ENCODE results near the gene MT1H. TPM values are rescaled to one million over a fixed set of nuclear protein-coding genes. Genes with fewer than 3 reads are reported as not detected.
"Not testable (repeated sequence)": the region's sequence is repeated elsewhere in the genome, so short reads cannot be mapped to it uniquely, and the experiment has no call there.

Gene MT1H
- total RNA-seq, 2 experiments from 2014 or later: 0.62 TPM

DNA sequence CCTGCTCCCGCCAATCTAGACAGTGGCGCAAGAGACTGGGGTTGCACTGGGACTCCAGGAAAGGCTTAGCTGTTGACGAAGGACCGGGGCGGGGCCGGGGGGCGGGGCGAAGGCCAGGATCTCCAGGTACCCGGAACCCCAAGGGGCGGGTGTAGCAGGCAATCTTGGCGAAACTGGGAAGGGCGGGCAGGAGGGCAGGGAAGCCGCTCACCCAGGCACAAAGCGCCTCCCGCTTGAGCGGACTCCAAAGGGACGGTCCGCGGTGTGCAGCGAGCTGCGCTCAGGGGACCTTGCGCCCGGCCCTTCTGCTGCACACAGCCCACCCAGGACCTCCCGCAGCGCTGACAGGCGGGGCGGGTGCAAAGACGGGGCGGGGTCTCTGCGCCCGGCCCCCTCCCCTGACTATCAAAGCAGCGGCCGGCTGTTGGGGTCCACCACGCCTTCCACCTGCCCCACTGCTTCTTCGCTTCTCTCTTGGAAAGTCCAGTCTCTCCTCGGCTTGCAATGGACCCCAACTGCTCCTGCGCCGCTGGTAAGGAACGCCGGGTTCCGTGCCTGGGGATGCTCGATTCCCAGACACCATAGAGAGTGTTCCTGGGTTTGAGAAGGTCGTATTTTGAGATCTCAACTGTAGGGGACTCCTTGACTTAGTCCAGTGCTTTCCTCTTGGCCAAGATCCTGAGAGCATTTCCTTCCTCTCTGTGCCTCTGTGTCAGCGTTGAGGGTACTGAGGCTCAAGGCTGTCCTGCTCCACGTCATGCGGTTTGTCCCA, 11.9 kb upstream of the MT1H start, which contains the start of gene MT1F:
MT1F (plus strand) TSS at position 405 of the 772 bp plus-strand sequence; CDS start at position 505, 100 bp downstream.
- peak within 1 kb of the TSS; percentile 87 for H3K27ac Mint-ChIP-seq
- H3K36me3 Mint-ChIP-seq (ENCODE audit: low read depth): no peaks in the 10 kb centered on the region
- ChIA-PET CTCF (no interaction called here), POLR2A (no interaction called here)
- H3K27me3 Mint-ChIP-seq: peaks cover 10% of the 10 kb centered on the region
- H3K4me3 Mint-ChIP-seq: peak within 1 kb of the TSS; percentile 92
- H3K9me3 Mint-ChIP-seq: no peaks in the 10 kb centered on the region
- DNase-seq: peak; percentile 74
- H3K4me1 Mint-ChIP-seq: peaks cover 30% of the 10 kb centered on the region

DNA sequence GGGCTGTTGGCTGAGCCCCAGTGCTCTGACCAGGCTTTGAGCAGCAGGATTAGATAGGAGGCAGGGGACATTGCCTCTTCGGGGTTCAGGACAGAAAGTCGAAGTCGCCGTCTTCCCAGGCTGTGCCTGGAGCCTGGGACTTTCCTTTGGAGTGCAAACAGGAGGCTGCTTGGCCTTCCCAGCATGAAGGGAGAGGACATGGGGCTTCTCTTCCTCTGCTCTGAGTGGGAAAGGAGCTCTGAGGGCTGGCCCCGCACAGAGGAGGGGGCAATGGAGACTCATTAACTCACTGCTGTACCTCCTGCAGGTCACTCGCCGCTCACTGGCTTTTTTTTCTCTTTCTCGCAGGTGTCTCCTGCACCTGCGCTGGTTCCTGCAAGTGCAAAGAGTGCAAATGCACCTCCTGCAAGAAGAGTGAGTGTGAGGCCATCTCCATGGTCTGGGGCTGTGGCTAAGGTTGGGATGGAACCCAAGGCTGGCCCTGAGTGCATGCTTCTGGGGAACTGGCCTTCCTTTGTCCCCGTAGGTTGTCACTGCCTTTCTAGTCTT, 11.2 kb upstream of the MT1H start:
- Mint-ChIP-seq H3K27me3 (peaks cover 6% of the 10 kb centered on the region), H3K4me1 (peaks cover 34% of the 10 kb centered on the region), H3K27ac (peak overlapping the region; percentile 87), H3K9me3 (no peaks in the 10 kb centered on the region), H3K36me3 (ENCODE audit: low read depth) (no peaks in the 10 kb centered on the region), H3K4me3 (peak overlapping the region; percentile 92)
- CTCF ChIA-PET: no interaction called here
- DNase-seq: no peak
- POLR2A ChIA-PET: no interaction called here

DNA sequence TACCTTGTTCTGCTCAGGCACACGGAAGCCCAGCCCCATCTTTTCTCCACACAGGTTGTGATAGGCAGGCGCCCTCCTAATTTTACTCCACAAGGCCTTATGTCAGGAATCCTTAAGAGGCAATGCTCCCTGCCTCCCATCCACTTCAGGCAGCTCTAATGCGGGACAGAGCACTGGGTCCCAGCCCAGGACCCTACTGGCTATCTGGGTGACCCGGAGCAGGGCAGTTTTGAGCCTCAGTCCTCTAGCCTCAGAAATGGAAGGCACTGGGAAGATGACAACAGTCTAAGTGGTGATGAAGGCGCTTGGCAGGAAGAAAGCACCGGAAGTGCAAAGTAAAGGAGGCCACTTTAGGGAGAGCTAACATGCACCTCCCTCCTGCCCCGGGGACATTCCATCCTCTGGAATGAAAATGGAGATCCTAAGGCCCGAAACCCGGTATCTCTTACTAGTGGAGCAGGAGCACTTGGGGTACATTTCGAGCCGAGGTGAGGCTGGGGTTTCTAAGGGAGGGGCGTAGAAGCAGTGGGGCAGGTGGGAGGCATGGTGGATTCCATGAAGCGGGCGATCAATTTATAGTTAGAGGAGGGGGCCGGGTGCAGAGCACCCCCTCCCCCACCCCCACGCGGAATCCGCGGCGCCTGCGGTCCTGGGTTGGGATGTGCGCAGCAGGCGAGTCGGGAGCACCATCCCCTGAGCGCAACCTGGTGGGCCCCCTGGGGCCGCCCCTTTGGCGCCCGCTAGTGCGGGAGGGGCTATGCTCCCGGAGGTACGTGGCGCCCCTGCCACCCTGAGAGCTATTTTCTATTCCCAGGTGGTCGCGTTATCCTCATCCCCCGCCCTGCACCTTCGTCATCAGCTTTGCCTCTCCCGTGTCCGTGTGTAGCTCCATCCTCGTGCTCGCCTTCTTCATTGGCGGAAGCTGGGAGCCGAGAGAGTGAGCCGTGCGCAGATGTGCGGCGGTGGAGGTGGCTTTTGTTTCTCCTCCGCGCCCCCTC, 7.0 kb upstream of the MT1H start:
- peaks cover 43% of the 10 kb centered on the region for H3K4me1 Mint-ChIP-seq
- peak; percentile 43 for DNase-seq
- H3K27me3 Mint-ChIP-seq: peaks cover 40% of the 10 kb centered on the region
- peak overlapping the region; percentile 81 for H3K27ac Mint-ChIP-seq
- no peaks in the 10 kb centered on the region for H3K36me3 Mint-ChIP-seq (ENCODE audit: low read depth)
- H3K9me3 Mint-ChIP-seq: no peaks in the 10 kb centered on the region
- ChIA-PET CTCF (interaction anchor here (0.7 to 1.8 kb wide), 6 partner anchors 9 to 86 kb away, joined by 3 to 4 read pairs (median 3); no protein-coding TSS in a partner anchor), POLR2A (no interaction called here)
- H3K4me3 Mint-ChIP-seq: peak overlapping the region; percentile 74

DNA sequence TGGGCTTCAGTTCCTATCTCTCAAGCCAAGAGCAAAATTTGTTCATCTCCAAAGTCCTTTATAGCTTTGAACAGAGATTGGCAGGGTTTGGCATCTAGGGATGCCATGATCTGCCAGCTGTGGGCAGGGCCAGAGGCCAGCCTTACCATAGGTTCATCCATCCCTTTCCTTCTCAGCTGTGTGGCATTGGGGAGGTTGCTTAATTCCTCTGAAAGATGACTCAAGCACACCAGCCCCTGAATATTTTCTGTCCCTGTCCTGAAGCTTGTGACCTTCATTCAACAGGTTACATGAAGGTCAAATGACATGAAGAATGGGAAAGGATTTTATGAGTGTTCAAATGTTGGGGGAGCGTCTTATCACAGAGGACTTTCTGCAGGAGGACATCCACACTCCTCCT, 5.1 kb upstream of the MT1H start:
- no peak overlapping the region for H3K4me3 Mint-ChIP-seq
- ChIA-PET POLR2A (interaction anchor here (0.6 kb wide), 1 partner anchor 34 kb away, joined by 5 read pairs; no protein-coding TSS in a partner anchor), CTCF (interaction anchor here (1.0 to 1.2 kb wide), 3 partner anchors 11 to 143 kb away, joined by 3 to 4 read pairs (median 3); no protein-coding TSS in a partner anchor)
- H3K36me3 Mint-ChIP-seq (ENCODE audit: low read depth): peaks cover 2% of the 10 kb centered on the region
- no peak overlapping the region for H3K27ac Mint-ChIP-seq
- H3K27me3 Mint-ChIP-seq: peaks cover 56% of the 10 kb centered on the region
- peaks cover 46% of the 10 kb centered on the region for H3K4me1 Mint-ChIP-seq
- no peak for DNase-seq
- H3K9me3 Mint-ChIP-seq: no peaks in the 10 kb centered on the region

DNA sequence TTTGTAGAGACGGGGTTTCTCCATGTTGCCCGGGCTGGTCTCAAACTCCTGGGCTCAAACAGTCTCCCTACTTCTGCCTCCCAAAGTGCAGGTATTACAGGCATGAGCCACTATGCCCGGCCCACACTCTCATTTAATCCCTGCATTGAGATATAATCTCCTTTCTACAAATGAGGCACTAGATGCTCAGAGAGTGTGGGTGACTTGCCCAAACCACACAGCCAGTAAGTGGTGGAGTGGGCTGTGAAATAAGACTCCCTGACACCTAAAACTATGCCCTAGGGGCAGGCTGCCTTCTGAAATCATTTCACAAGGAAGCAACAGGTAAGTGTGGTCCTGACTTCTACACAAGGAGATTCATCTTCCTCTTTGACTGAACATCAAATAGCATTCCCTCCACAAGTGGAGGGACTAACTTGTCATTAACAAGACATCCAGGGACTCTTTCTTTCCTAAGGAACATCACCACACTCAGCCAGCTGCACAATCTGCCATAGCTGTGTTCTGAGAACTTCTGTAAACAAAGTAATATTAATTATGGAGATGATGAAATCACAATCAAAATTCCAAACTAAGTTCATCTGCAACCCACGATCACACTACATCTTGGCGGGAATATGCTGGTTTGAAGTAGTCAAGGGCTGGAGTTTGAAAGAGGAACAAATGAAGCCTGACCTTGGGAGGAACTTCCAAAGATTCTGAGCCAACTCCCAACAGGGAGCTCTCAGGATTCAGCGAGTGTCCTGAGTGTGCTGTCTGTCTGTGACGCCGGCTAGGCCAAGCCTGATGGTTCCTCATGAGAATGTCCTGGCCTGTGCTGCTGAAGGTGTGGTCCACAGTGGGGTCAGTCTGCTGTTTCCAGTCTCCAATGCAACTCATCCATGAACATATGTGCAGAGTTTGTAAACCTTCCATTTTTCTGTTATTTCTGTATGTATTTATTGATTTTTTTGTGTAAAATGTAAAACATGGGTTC, 4.0 kb upstream of the MT1H start:
- H3K4me1 Mint-ChIP-seq: peaks cover 51% of the 10 kb centered on the region
- H3K36me3 Mint-ChIP-seq (ENCODE audit: low read depth); POLR2A ChIA-PET; H3K9me3 Mint-ChIP-seq; H3K4me3 Mint-ChIP-seq; DNase-seq; H3K27ac Mint-ChIP-seq: not testable (repeated sequence)
- H3K27me3 Mint-ChIP-seq: peaks cover 63% of the 10 kb centered on the region
- CTCF ChIA-PET: interaction anchor here (0.5 kb wide), 1 partner anchor 148 kb away, joined by 3 read pairs; no protein-coding TSS in a partner anchor

DNA sequence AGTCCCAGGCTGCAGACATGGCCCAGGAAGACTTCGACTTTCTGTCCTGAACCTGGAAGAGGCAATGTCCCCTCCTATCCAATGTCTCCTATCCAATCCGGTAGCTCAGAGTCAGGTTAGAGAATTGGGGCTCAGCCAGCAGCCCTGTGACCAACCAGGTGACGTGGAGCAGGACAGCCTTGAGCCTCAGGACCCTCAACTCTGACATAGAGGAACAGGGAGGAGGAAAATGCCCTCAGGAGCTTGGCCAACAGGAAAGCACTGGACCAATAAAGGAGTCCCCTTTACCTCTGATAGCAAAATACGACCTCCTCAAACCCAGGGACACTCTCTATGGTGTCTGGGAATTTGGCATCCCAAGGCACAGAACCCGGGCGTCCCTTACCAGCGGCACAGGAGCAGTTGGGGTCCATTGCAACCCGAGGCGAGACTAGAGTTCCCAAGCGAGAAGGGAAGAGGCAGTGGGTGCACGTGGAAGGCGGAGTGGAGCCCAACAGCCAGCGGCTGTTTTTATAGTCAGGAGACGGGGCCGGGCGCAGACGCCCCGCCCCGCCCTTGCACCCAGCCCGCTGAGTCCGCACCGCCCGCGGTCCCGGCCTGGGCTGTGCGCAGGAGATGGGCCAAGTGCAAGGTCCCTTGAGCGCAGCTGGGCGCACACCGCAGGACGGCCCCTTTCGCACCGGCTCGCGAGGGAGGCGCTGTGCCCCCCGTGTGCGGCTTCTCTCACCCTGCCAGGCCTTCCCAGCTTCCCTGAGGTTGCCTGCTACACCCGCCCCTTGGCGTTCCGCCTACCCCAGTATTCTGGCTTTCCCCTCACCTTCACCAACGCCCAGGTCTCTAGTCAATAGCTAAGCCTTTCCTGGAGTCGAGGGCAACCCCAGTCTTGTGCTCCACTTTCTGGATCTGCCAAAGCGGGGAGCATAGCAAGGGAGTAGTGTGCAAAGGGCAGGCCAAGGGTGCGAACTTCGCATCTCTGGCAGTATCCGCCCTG, 1.7 kb upstream of the MT1H start, which contains the start of gene MT1G:
MT1G (minus strand) TSS at position 485 of the 991 bp plus-strand sequence; CDS start at position 413, 72 bp downstream.
- H3K27me3 Mint-ChIP-seq: peaks cover 82% of the 10 kb centered on the region
- H3K4me1 Mint-ChIP-seq: peaks cover 42% of the 10 kb centered on the region
- H3K9me3 Mint-ChIP-seq: no peaks in the 10 kb centered on the region
- peak within 1 kb of the TSS; percentile 46 for H3K4me3 Mint-ChIP-seq
- peak; percentile 55 for DNase-seq
- POLR2A ChIA-PET: interaction anchor here (1.3 kb wide), 1 partner anchor 13 kb away, joined by 3 read pairs; no protein-coding TSS in a partner anchor
- CTCF ChIA-PET: interaction anchor here (0.8 to 1.5 kb wide), 6 partner anchors 8 to 91 kb away, joined by 3 to 4 read pairs (median 3); no protein-coding TSS in a partner anchor
- H3K36me3 Mint-ChIP-seq (ENCODE audit: low read depth): peaks cover 2% of the 10 kb centered on the region
- H3K27ac Mint-ChIP-seq: no peak within 1 kb of the TSS

DNA sequence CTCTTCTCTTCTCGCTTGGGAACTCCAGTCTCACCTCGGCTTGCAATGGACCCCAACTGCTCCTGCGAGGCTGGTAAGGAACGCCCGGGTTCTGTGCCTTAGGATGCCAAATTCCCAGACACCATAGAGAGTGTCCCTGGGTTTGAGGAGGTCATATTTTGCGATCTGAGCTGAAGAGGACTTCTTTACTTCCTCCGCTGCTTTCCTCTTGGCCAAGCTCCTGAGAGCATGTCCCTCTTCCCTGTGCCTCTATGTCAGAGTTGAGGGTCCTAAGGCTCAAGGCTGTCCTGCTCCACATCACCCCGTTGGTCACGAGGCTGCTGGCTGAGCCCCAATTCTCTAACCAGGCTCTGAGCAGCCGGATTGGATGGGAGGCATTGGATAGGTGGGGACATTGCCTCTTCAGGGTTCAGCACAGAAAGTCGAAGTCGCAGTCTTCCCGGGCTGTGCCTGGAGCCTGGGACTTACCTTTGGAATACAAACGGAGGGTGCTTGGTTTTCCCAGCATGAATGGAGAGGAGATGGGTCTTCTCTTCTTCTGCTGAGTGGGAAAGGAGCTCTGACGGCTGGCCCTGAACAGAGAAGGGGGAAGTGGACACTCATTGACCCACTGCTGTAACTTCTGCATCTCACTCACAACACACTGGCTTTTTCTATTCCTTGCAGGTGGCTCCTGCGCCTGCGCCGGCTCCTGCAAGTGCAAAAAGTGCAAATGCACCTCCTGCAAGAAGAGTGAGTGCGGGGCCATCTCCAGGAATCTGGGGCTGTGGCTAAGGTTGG, 416 bp downstream of the MT1H start:
- peaks cover 2% of the 10 kb centered on the region for H3K36me3 Mint-ChIP-seq (ENCODE audit: low read depth)
- no peak for DNase-seq
- no peaks in the 10 kb centered on the region for H3K9me3 Mint-ChIP-seq
- H3K4me3 Mint-ChIP-seq: no peak overlapping the region
- no peak overlapping the region for H3K27ac Mint-ChIP-seq
- ChIA-PET POLR2A (no interaction called here), CTCF (interaction anchor here (0.6 to 1.6 kb wide), 4 partner anchors 8 to 429 kb away, joined by 3 to 5 read pairs (median 4); partner anchors contain the start of gene MT1X)
- peaks cover 42% of the 10 kb centered on the region for H3K4me1 Mint-ChIP-seq
- H3K27me3 Mint-ChIP-seq: peaks cover 82% of the 10 kb centered on the region

DNA sequence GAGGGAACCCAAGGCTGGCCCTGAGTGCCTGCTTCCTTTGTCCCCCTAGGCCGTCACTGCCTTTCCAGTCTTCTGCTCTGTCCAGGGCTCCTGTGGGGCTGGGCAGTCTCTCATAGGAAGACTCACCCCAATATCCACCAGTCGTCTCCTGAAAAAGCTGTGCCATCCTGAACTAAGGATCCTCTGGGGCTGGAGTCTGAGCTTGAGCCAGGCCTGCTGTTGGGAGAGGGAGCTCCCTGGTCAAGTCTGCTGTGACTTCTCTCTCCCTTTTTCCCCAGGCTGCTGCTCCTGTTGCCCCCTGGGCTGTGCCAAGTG, 963 bp downstream of the MT1H start:
- Mint-ChIP-seq H3K4me1 (peaks cover 47% of the 10 kb centered on the region), H3K27me3 (peaks cover 82% of the 10 kb centered on the region), H3K27ac (no peak overlapping the region), H3K9me3 (no peaks in the 10 kb centered on the region), H3K4me3 (no peak overlapping the region), H3K36me3 (ENCODE audit: low read depth) (peaks cover 2% of the 10 kb centered on the region)
- DNase-seq: no peak
- CTCF ChIA-PET: interaction anchor here (1.0 to 1.6 kb wide), 3 partner anchors 12 to 38 kb away, joined by 4 to 5 read pairs (median 4); partner anchors contain the start of gene MT1X
- POLR2A ChIA-PET: no interaction called here

DNA sequence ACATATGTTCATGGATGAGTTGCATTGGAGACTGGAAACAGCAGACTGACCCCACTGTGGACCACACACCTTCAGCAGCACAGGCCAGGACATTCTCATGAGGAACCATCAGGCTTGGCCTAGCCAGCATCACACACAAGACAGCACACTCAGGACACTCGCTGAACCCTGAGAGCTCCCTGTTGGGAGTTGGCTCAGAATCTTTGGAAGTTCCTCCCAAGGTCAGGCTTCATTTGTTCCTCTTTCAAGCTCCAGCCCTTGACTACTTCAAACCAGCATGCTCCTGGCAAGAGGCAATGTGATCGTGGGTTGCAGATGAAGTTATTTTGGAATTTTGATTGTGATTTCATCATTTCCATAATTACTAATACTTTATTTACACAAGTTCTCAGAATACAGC, 2.1 kb downstream of the MT1H start:
- DNase-seq; H3K4me3 Mint-ChIP-seq; H3K9me3 Mint-ChIP-seq; H3K36me3 Mint-ChIP-seq (ENCODE audit: low read depth); POLR2A ChIA-PET; H3K27ac Mint-ChIP-seq: not testable (repeated sequence)
- H3K27me3 Mint-ChIP-seq: peaks cover 76% of the 10 kb centered on the region
- H3K4me1 Mint-ChIP-seq: peaks cover 51% of the 10 kb centered on the region
- CTCF ChIA-PET: interaction anchor here (0.8 to 1.5 kb wide), 2 partner anchors 11 to 30 kb away, joined by 3 to 4 read pairs; partner anchors contain the start of gene MT1X

DNA sequence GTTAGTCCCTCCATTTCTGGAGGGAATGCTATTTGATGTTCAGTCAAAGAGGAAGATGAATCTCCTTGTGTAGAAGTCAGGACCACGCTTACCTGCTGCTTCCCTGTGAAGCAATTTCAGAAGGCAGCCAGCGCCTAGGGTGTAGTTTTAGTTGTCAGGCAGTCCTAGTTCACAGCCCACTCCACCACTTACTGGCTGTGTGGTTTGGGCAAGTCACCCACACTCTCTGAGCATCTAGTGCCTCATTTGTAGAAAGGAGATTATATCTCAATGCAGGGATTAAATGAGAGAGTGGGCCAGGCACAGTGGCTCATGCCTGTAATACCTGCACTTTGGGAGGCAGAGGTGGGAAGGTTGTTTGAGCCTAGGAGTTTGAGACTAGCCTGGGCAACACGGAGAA, 2.6 kb downstream of the MT1H start:
- H3K4me1 Mint-ChIP-seq: peaks cover 49% of the 10 kb centered on the region
- H3K9me3 Mint-ChIP-seq; H3K4me3 Mint-ChIP-seq; DNase-seq; H3K36me3 Mint-ChIP-seq (ENCODE audit: low read depth); H3K27ac Mint-ChIP-seq; POLR2A ChIA-PET: not testable (repeated sequence)
- CTCF ChIA-PET: interaction anchor here (0.8 to 1.5 kb wide), 2 partner anchors 10 to 30 kb away, joined by 3 to 4 read pairs; partner anchors contain the start of gene MT1X
- peaks cover 74% of the 10 kb centered on the region for H3K27me3 Mint-ChIP-seq

Data from activated CD4-positive, alpha-beta T cell treated with anti-CD3 and anti-CD28 coated beads, Interleukin-2, amount 10 ng/mL, durations not matched to agents 7 days and 5 days (primary cell).